Mucosa of gallbladder (tissue), 1 donor: ENCODE data around the gene PRAME. TPM values are rescaled to one million over a fixed set of nuclear protein-coding genes. Genes with fewer than 3 reads are reported as not detected.
"Not testable (repeated sequence)": the region's sequence is repeated elsewhere in the genome, so short reads cannot be mapped to it uniquely, and the experiment has no call there.

Experiments used
- DNase-seq: peaks from one replicate; pipeline ENCODE4 v3.0.0-alpha.2; 2020; ENCODE audit warnings: low spot score
- total RNA-seq: library from RNA; stranded (reverse); gene quantifications from one replicate; pipeline ENCODE4 v1.2.1, GENCODE V29; 2021
- donor health status: DM: no; HTN: no; CAD: no.

Gene PRAME
- total RNA-seq, 1 donor from 2014 or later, result 1.5 TPM

DNA sequence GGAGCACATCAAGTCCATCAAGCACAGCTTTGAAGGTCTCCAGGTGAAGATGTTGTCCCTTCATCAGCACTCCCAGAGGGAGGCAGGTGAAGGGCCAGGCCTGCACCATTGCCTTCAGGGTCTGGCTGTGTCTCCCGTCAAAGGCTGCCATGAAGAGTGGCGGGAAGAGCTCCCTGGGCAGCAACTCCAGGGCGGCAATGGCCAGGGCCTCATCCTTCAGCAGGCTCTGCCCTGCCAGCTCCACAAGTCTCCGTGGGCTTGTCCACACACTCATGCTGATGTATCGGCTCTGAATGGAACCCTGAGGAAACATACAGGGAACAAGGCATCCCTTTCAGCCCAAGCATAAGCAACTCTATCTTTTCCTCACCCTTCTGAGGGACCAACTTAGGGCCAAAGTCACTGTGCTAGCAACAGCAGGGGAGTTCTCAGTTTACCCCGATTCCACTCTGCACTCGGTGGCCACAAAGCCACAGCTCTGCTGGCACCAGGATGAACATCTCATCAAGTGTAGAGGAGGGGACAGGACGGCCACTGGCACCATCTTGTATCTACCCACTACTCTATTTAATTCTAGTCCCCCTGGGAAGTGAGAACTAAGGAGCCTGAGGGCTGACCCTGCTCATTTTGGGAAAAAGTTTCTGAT lies 8.2 kb downstream of the PRAME start:
- DNase-seq, result no peak

- DNase-seq, result no peak
These were observed 10.2 kb downstream of the PRAME start for GRCh38 chr22:22548910-22549309.

GRCh38 chr22:22548317-22548716 lies 10.7 kb downstream of the PRAME start:
- DNase-seq, result no peak

GRCh38 chr22:22547692-22548300 lies 11.3 kb downstream of the PRAME start:
- DNase-seq, result no peak

- no peak for DNase-seq
These were observed 11.8 kb downstream of the PRAME start for GRCh38 chr22:22547226-22547625.

DNA sequence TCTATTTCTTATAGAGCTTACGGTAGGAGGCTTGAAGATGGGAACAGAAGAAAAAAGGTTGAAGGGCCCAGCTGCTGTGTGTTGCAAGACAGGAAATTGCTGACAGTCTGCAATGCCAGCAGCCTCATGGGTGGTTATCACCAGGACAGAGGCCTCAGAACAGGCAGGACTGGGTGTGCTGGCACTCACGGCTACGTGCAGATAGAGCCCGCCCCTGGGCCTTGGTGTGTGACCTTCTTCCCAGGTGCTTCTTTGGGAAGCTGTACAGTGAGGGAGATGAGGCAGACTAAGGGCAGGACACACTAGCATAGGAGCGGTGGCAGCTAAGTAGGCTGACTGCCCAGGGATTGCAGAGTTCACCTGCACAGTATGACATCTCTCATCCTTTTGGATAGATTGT lies 12.6 kb downstream of the PRAME start:
- DNase-seq, result no peak

DNA sequence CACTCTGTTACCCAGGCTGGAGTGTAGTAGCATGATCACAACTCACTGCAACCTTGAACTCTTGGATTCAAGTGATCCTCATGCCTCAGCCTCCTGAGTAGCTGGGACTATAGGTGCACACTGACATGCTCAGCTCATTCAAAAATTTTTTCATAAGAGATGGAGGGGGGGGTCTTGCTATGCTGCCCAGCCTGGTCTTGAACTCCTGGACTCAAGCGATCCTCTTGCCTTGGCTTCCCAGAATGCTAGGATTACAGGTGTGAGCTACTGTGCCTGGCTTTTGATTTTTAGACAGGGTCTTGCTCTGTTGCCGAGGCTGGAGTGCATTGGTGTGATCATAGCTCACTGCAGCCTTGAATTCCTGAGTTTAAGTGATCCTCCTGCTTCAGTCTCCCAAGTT lies 14.0 kb downstream of the PRAME start:
- no peak for DNase-seq

GRCh38 chr22:22538226-22538989 lies 20.7 kb downstream of the PRAME start:
- no peak for DNase-seq

- no peak for DNase-seq
These were observed 22.1 kb downstream of the PRAME start for GRCh38 chr22:22536916-22537315.

GRCh38 chr22:22536515-22536914 lies 22.6 kb downstream of the PRAME start:
- no peak for DNase-seq

DNA sequence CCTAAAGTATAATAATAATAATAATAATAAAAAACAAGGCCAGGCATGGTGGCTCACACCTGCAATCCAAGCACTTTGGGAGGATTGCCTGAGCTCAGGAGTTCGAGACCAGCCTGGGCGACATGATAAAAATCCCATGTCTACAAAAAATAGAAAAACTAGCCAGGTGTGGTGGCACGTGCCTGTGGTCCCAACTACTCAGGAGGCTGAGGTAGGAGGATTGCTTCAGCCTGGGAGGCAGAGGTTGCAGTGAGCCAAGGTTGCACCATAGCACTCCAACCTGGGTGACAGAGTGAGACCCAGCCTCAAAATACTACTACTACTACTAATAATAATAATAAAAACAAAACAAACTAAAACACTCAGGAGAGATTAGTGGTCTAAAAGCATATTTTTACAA lies 23.4 kb downstream of the PRAME start:
- DNase-seq, result no peak

DNA sequence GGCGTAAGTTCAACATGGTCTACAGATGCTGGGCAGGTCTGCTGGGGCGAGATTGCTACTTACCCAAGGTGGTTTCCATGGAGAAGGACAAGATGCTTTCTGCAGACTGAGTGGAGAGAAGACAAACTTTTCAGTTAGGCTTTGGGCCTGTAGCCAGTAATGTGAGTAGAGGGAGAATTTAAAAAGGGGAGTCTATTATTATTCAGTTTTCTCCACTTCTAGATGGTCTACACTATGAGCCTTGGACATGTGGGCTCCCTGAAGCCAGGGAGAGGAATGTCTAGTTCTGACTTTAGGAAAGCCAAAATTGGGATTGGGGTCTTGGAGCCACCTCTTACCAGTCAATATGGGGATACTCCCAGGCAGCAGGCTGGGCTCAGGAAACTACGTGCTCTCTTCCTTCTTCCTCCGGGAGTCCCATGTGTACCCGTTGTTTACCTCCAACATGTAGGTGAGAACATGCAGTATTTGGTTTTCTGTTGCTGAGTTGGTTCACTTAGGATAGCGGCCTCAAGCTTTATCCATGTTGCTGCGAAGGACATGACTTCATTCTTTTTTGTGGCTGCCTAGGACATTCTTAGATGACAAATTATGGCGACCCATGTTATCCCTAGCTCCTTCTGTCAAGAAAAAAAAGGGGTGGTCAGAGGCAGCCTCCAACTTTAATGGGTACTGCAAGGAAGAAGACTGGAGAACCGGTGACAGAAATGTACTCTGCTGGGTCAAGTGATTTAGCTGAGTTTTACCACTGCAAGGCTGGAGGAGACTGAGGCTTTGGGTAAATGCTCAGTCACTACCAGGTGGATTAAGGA lies 24.3 kb downstream of the PRAME start:
- DNase-seq, result no peak

DNA sequence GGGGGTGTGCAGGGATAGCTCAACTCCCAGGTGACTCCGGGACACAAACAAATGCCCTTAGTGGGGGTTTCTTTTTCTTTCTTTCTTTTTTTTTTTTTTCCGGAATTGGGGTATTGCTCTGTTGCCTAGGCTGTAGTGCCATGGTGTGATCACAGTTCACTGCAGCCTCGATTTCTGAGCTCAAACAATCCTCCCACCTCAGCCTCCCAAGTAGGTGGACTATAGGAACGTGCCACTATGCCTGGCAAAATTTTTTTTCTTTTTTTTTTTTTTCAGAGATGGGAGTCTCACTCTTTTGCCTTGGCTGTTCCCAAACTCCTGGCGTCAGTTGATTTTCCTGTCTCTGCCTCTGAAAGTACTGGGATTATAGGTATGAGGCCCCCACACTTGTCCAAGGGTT lies 25.2 kb downstream of the PRAME start:
- no peak for DNase-seq

DNA sequence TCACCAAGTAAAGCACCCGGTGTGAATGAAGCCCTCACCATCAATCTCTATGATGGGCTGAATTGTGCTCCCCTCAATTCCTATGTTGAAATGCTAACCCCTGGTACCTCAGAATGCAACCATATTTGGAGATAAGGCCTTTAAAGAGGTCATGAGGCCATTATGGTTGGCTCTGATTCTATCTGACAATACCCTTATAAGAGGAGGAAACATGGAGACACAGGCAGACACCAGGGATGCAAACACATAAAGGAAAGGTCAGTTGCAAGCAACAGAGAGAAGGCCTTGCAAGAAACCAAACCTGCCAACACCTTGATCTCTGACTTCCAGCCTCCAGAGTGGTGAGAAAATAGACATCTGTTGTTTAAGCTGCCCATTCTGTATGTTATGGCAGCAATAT lies 25.6 kb downstream of the PRAME start:
- no peak for DNase-seq

DNA sequence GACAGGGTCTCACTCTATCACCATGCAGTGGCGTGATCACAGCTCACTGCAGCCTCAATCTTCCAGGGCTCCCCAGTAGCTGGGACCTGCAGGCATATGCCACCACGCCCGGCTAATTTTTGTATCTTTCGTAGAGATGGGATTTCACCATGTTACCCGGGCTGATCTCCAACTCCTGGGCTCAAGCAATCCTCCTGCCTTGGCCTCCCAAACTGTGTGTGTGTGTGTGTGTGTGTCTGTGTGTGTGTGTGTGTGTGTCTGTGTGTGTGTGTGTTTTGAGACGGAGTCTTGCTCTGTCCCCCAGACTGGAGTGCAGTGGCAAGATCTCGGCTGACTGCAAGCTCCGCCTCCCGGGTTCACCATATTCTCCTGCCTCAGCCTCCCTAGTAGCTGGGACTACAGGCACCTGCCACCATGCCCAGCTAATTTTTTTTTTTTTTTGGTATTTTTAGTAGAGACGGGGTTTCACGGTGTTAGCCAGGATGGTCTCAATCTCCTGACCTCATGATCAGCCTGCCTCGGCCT lies 26.5 kb downstream of the PRAME start:
- DNase-seq, result not testable (repeated sequence)

GRCh38 chr22:22531770-22532546 lies 27.1 kb downstream of the PRAME start:
- no peak for DNase-seq

DNA sequence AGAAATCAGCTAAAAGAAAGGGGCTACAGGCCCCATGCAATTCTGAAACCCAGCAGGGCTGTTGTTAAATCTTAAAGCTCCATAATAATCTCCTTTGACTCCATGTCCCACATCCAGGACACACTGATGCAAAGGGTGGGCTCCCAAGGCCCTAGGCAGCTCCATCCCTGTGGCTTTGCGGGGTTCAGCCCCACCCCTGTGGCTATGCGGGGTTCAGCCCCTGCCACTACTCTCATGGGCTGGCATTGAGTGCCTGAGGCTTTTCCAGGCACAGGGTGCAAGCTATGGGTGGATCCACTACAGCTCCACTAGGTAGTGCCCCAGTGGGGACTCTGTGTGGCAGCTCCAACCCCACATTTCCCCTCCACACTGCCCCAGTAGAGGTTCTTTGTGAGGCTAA lies 30.3 kb downstream of the PRAME start:
- no peak for DNase-seq

GRCh38 chr22:22527312-22527711 lies 31.8 kb downstream of the PRAME start:
- DNase-seq, result no peak

GRCh38 chr22:22526125-22526912 lies 32.7 kb downstream of the PRAME start:
- no peak for DNase-seq

GRCh38 chr22:22523494-22523893 lies 35.6 kb downstream of the PRAME start:
- DNase-seq, result no peak
